ENCODE measurements around the gene GHRH.
A peak's percentile ranks its signal among the peaks of the same experiment; 100 is the strongest.

The GHRH gene

DNA sequence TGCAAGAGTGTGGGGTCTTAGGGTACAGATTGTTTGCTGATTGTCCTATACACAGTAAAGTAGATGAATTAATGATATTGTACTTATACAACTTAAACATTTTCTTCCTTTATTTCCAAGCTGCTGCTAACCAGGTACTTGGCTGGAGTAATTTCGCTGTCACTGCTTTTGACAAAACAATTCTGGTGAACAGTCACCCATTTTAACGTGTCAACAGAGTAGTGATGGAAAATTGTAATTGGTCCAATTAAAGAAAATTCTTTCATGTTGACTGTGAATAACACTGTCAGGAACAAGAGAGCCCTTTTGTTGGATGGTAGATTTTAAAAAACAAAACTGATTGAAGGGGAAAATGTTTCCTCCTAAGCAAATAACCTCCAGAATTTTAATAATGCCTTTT is 55.8 kb downstream of the GHRH start:
- no peak for DNase-seq (ENCODE audit: low spot score)

DNA sequence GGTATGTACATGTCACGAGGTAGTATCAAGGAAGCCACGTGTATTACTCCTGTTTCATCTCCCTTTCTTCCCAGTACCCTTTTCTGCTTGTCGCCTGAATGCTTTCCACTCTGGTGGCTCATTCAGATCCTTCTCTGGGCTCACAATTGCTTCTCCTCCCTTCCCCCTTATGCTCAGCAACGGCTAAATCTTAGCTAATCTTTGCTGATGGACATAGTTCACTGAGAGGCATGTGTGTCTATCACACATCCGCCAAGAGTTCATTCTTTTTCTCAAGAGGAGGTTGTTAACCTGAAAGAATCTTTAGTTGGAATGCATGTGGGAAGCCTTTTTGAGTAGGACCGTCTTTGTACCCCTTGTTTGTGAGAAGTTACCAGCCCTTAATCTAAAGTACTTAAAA is 56.5 kb downstream of the GHRH start:
- no peak for DNase-seq (ENCODE audit: low spot score)

DNA sequence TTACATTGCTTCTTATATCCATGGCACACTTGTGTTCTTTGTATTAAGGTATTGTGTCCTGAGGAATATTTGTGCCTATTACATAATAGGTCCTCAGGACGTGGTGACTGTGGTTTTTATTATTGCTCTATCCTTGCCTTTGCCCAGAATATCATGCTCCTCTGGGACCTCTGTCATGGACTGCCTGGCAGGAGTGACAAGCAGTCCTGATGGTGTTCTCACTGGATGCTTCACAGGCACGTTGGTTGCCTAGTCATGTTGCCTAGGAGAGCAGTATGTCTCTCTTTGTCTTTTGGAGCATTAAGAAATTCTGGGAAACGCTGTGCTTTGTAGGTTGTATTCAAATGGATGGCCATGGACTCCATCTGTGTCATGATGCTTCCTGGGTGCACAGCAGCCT is 57.6 kb downstream of the GHRH start:
- no peak for DNase-seq (ENCODE audit: low spot score)

DNA sequence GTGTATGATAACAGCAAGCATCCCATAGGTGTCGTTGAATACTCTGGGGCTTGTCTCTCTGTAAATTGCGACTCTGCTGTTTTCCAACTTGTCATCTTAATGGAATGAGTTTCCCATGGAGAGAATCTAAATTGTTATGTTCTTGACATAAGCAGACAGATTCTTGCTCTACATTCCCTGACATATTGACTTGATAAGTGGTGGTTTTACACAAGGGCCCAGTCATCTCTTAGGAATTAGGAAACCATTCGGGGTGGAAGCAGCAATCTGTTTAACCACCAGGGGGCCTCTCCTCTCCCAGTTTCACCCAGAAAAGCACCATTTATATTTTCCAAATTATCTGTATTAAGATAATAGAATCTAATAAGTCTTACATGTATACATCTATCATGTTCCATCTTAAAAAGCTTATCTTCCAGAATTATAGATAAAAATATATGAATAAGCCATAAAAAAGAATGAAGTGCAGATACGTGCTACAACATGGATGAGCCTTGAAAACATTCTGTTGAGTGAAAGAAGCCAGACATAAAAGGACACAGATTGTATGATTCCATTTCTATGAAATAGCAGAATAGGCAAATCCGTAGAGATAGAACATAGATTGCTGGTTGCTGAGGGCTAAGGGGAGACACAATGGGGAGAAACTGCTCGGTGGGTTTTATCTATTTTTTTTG is 59.2 kb downstream of the GHRH start:
- DNase-seq (ENCODE audit: low spot score): peak; percentile 54

DNA sequence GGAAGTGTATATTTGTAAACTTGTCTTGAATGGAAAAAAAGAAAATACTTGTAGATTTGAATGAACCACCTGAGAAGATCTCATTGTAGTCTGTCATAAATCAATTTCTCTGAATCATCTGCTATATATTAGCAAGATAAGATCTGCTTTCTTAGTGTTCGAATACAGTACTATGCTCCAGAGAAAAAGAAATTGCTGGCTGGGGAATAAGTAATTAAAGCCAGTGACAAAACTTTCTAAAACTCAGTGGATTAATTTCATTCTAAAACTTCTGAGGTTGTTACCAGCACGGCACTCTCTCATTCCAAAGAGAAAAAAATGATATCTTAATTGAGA is 59.8 kb downstream of the GHRH start:
- no peak for DNase-seq (ENCODE audit: low spot score)

Data from hematopoietic multipotent progenitor cell treated with erythropoietin and hydrocortisone succinate and interleukin-3 and kit ligand, for 17 days (in vitro differentiated cells).